Esophagus squamous epithelium (tissue), 5 donors: Measurements from ENCODE around the gene HELZ2. TPM values are rescaled to one million over a fixed set of nuclear protein-coding genes. Genes with fewer than 3 reads are reported as not detected.
A peak's percentile ranks its signal among the peaks of the same experiment; 100 is the strongest.

Source experiments
- DNase-seq: peaks from one replicate; lab custom pipeline; 2025; lab: John Stamatoyannopoulos, UW
- H3K27ac ChIP-seq, 4 donors: fragments of 200-600 bp; sonication (generic); one replicate each; pipeline ENCODE4 v1.5.1; 2016 to 2019; ENCODE audit warnings: mild to moderate bottlenecking in 1 of 4
- H3K27me3 ChIP-seq, 4 donors: fragments of 200-600 bp; sonication (generic); 1 replicate in 3 of 4; 2 replicates in 1 of 4; pipeline versions ENCODE4 v1.5.1 to v1.6.0; 2017 to 2021; ENCODE audit warnings: antibody characterized with exemption in 1 of 4
- H3K36me3 ChIP-seq, 3 donors: fragments of 200-600 bp; sonication (generic); one replicate each; pipeline ENCODE4 v1.5.1; 2016 to 2019
- H3K4me1 ChIP-seq, 3 donors: fragments of 200-600 bp; sonication (generic); one replicate each; pipeline ENCODE4 v1.5.1; 2017 to 2019
- H3K4me3 ChIP-seq, 4 donors: fragments of 200-600 bp; sonication (generic); 1 replicate in 3 of 4; 2 replicates in 1 of 4; pipeline ENCODE4 v1.5.1; 2016 to 2019; ENCODE audit warnings: mild to moderate bottlenecking in 2 of 4, moderate library complexity in 1 of 4
- H3K9me3 ChIP-seq, 3 donors: fragments of 200-600 bp; sonication (generic); one replicate each; pipeline ENCODE4 v1.5.1; 2016 to 2019
- CTCF ChIP-seq, 6 experiments: fragments of 450-650 bp in 4 of 6; fragments of 200-600 bp in 2 of 6; sonication (generic) in 2 of 6; IDR thresholded peaks; one replicate each; pipeline ENCODE4 v1.5.1; 2016 to 2019; ENCODE audit warnings: antibody characterized with exemption in 6 of 6, mild to moderate bottlenecking in 4 of 6, moderate library complexity in 4 of 6
- POLR2A ChIP-seq, 4 donors: fragments of 450-650 bp; IDR thresholded peaks; one replicate each; pipeline ENCODE4 v1.6.1; 2017; ENCODE audit warnings: antibody characterized with exemption in 4 of 4, mild to moderate bottlenecking in 4 of 4, moderate library complexity in 3 of 4
- WGBS, 2 donors: methylation state at CpG; one replicate each; pipeline ENCODE4 v1.1.5; 2018; 5-methylcytosine and 5-hydroxymethylcytosine counted together
- intact Hi-C: fragments of 100-400 bp; cut with DNase I; formaldehyde crosslinking; loops from one replicate; pipeline ENCODE4 v1.15.0; 2022
- total RNA-seq, 4 donors: library from RNA; depleted of rRNA; stranded (reverse); fragments of >200 nt; gene quantifications; one replicate each; pipeline ENCODE4 v1.1.0, GENCODE V29; 2016
- donor health status: DM: yes; HTN: yes; CAD: no.

HELZ2 gene
- total RNA-seq, 4 donors from 2014 or later = 23.7 to 37.6 (median 31.2) TPM

GRCh38 chr20:63525185-63525584, 48.9 kb downstream of the HELZ2 start:
- intact Hi-C loops = no loop called here
- H3K27ac ChIP-seq = peak overlapping the region in 3 of 4 donors; percentile 45 to 96 (median 69)

More at GRCh38 chr20:63525185-63525584, 48.9 kb downstream of the HELZ2 start:
- peaks cover 6 to 42% (median 7%) of the 10 kb centered on the region in 3 donors for H3K36me3 ChIP-seq
- WGBS, 2 donors = 57 to 59% methylated on average over 3 of the region's 3 CpGs
- no peak overlapping the region for H3K4me3 ChIP-seq
- no peaks in the 10 kb centered on the region for H3K9me3 ChIP-seq
- H3K27me3 ChIP-seq = peaks cover 0 to 1% (median 0%) of the 10 kb centered on the region in 4 donors
- peaks cover 15 to 63% (median 17%) of the 10 kb centered on the region in 3 donors for H3K4me1 ChIP-seq
- no peak for TF ChIP-seq POLR2A (IDR thresholded peaks at IDR 0.05)
- no peak for TF ChIP-seq CTCF (IDR thresholded peaks at IDR 0.05)
- DNase-seq = no peak

Other genes starting within 250 kb of the HELZ2 start
- not detected for gene CHRNA4, start 212.9 kb downstream of the HELZ2 start, total RNA-seq
- not detected for gene KCNQ2, start 101.6 kb downstream of the HELZ2 start, total RNA-seq
- 1 to 10 TPM in 3 of 4 donors, under 1 TPM in 1; 0.44 to 3.1 (median 1.9) TPM for gene EEF1A2, start 75.2 kb downstream of the HELZ2 start, total RNA-seq
- gene PPDPF, start 53.5 kb downstream of the HELZ2 start, total RNA-seq = 100 to 1,000 TPM; 142 to 613 (median 338) TPM
- 100 to 1,000 TPM in 1 of 4 donors, 10 to 100 TPM in 3; 40.8 to 133 (median 49.7) TPM for gene PTK6, start 36.9 kb downstream of the HELZ2 start, total RNA-seq
- not detected for gene SRMS, start 26.5 kb downstream of the HELZ2 start, total RNA-seq
- under 1 TPM in 1 of 4 donors, not detected in 3; under 0.01 TPM for gene FNDC11, start 20.1 kb downstream of the HELZ2 start, total RNA-seq
- 10 to 100 TPM in 3 of 4 donors, 1 to 10 TPM in 1; 7.2 to 12.0 (median 11.0) TPM for gene GMEB2, start 52.9 kb upstream of the HELZ2 start, total RNA-seq
- gene STMN3, start 79.2 kb upstream of the HELZ2 start, total RNA-seq = 1 to 10 TPM; 1.9 to 8.4 (median 4.5) TPM
- 10 to 100 TPM in 2 of 4 donors, 1 to 10 TPM in 2; 6.4 to 22.7 (median 12.8) TPM for gene RTEL1, start 84.1 kb upstream of the HELZ2 start, total RNA-seq
- gene TNFRSF6B, start 122.4 kb upstream of the HELZ2 start, total RNA-seq = 10 to 100 TPM in 3 of 4 donors, 1 to 10 TPM in 1; 2.5 to 15.2 (median 10.6) TPM
- gene ARFRP1, start 133.7 kb upstream of the HELZ2 start, total RNA-seq = 10 to 100 TPM; 30.4 to 45.5 (median 37.0) TPM
- gene ZGPAT, start 133.8 kb upstream of the HELZ2 start, total RNA-seq = 10 to 100 TPM; 25.4 to 31.9 (median 28.3) TPM
- gene LIME1, start 162.4 kb upstream of the HELZ2 start, total RNA-seq = 10 to 100 TPM; 10.9 to 22.3 (median 14.4) TPM
- 10 to 100 TPM; 37.0 to 55.5 (median 50.2) TPM for gene SLC2A4RG, start 165.5 kb upstream of the HELZ2 start, total RNA-seq